Activated naive CD8-positive, alpha-beta T cell (primary cell): ENCODE results near the gene TOX3.

Source experiments
- H3K27ac Mint-ChIP-seq: one replicate; pipeline ENCODE4 v1.8.0; 2021; ENCODE audit warnings: mixed read lengths
- H3K27me3 Mint-ChIP-seq: one replicate; pipeline ENCODE4 v1.8.0; 2021; ENCODE audit warnings: mixed read lengths
- H3K36me3 Mint-ChIP-seq: one replicate; pipeline ENCODE4 v1.8.0; 2021; ENCODE audit warnings: mixed read lengths
- H3K4me1 Mint-ChIP-seq: one replicate; pipeline ENCODE4 v1.8.0; 2021; ENCODE audit warnings: low read depth, mixed read lengths
- H3K4me3 Mint-ChIP-seq: one replicate; pipeline ENCODE4 v1.8.0; 2021; ENCODE audit warnings: mild to moderate bottlenecking, mixed read lengths
- H3K9me3 Mint-ChIP-seq: one replicate; pipeline ENCODE4 v1.8.0; 2021; ENCODE audit warnings: low read depth, mixed read lengths

TOX3 gene

DNA sequence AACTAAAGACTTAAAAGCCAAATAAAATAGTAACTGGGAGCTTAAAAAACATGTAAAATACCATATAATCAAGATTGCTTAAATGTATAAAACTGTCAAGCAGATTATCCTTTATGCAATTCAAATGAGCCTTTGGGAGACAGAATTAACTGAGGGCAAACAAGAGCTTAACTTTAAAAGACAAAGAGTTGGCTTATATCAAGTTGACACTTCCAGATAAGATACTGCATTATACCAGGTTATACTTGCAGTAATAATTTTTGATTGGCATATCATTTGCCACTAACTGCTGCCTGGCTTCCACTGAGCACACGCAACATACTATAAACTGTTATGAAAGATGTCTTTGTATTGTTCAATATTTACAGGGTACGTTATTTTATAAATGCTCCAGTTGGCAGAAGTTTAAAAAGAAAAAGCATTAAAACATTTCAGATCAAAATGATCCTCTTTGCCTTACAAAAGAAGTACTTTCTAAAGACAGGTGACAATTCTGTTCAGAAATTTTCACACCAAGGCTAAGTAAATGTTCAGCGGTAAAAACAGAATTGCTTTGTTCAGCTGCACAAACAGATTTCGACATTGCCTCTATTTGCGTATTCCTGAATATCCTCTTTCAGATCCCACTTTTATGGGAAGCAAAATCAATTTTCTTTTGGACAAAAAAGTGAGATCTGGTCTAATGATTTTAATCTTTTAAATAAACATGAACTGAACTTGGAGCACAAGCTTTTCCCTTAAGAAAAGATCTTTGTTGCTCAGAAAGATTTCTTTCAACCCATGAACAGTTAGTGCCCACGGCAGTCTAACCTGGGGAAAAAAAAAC, 50.7 kb downstream of the TOX3 start:
- no peaks in the 10 kb centered on the region for H3K27me3 Mint-ChIP-seq
- H3K27ac Mint-ChIP-seq, result no peak overlapping the region
- H3K4me1 Mint-ChIP-seq, result no peaks in the 10 kb centered on the region
- H3K36me3 Mint-ChIP-seq, result no peaks in the 10 kb centered on the region
- no peak overlapping the region for H3K4me3 Mint-ChIP-seq
- H3K9me3 Mint-ChIP-seq, result no peaks in the 10 kb centered on the region

DNA sequence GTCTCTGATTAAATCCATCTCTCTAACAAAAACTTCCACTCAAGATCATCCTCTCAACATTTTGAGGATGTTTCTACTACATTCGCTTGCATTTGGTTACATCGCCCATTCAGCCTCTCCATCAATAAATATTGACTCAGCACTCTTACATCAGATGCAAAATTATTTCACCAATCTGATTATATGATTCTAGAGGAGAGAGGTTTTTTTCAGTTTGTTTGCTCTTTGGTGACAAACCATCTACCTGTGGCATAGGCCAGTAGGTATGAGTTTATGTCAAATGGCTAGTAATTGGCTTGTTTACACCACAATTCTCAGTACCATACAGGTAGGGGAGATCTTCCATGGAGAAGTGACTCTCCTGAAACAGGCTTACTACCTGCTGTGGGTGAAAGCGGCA, 52.3 kb downstream of the TOX3 start:
- H3K9me3 Mint-ChIP-seq, result no peaks in the 10 kb centered on the region
- no peaks in the 10 kb centered on the region for H3K27me3 Mint-ChIP-seq
- H3K36me3 Mint-ChIP-seq, result no peaks in the 10 kb centered on the region
- no peak overlapping the region for H3K27ac Mint-ChIP-seq
- no peaks in the 10 kb centered on the region for H3K4me1 Mint-ChIP-seq
- no peak overlapping the region for H3K4me3 Mint-ChIP-seq

DNA sequence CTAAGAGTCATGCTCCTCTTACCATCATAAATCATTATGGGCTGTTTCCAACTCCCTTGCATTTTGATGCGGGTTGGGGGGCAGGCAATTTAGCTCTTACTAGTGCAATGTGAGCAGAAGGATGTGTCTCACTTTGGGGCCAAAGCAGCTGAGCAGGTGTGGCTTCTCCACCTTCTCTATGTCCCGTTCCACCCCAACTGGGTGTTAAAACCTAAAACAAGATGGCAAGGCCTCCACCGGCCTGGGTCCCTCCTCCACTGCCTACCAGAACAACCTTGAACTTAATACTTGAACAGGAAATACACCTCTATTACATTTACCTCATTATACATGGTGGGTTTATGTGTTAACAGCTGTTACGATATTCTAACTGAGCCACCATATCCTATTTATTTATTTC, 52.8 kb downstream of the TOX3 start:
- Mint-ChIP-seq H3K27ac (no peak overlapping the region), H3K4me1 (no peaks in the 10 kb centered on the region), H3K4me3 (no peak overlapping the region), H3K27me3 (no peaks in the 10 kb centered on the region), H3K9me3 (no peaks in the 10 kb centered on the region), H3K36me3 (no peaks in the 10 kb centered on the region)

DNA sequence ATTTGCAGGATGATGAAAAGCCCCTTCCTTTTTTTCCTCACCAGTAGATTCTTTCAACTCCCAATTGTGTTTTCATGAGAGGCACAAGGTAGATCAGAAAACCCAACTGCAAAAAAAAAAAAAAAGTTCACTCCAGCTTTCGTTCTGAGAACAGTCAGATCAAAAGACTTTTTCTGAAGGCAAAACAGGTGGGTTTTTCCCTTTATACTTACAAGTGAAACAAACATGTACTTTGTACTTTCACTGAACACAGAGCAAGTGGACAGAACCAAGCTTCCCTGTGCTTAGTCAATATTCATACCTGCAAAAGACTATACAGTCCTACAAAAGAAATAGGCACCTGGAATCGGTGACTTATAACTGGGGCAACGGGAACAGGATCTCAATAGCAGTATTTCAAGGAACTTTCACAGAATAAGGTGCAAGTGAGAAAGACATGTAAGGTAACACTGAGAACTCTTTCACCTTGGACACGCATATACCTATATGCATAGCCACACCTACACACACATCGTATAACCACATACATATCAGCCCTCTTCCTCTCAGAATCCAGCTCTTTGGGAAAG, 54.1 kb downstream of the TOX3 start:
- H3K4me3 Mint-ChIP-seq, result no peak overlapping the region
- H3K27ac Mint-ChIP-seq, result no peak overlapping the region
- H3K27me3 Mint-ChIP-seq, result no peaks in the 10 kb centered on the region
- no peaks in the 10 kb centered on the region for H3K36me3 Mint-ChIP-seq
- no peaks in the 10 kb centered on the region for H3K4me1 Mint-ChIP-seq
- no peaks in the 10 kb centered on the region for H3K9me3 Mint-ChIP-seq

DNA sequence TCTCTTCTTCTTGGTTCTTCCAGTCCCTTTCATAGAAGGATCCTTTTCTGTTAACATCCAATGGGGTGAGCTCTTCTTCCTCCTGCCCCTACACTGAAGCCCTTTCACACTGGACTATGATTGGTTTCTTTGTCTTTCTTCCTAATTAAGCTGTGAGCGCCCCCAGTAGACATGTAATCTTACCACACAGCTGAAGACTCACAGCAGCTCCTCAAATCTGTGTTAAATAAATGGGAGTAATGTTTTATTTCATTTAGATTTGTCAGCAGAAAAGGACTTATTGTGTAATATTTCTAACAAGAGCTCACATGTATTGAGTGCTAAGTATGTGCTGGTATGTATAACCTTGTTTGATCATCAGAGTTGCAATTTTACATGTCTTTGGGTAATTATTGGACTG, 55.7 kb downstream of the TOX3 start:
- Mint-ChIP-seq H3K4me1 (no peaks in the 10 kb centered on the region), H3K27ac (no peak overlapping the region), H3K4me3 (no peak overlapping the region), H3K36me3 (no peaks in the 10 kb centered on the region), H3K27me3 (no peaks in the 10 kb centered on the region), H3K9me3 (no peaks in the 10 kb centered on the region)

DNA sequence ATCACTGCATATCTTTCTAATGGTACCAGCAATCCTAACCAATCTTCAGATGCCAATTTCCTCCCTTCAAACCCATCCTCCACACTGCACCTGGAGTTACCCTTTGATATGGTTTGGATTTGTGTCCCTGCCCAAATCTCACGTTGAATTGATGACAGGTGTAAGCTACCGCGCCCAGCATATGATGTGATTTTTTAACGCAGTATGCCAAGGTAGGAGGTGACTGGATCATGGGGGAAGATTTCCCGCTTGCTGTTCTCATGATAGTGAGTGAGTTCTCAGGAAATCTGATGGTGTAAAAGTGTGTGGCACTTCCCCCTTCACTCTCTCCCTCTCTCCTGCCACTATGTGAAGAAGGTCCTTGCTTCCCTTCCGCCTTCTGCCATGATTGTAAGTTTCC, 57.0 kb downstream of the TOX3 start:
- H3K9me3 Mint-ChIP-seq, result no peaks in the 10 kb centered on the region

DNA sequence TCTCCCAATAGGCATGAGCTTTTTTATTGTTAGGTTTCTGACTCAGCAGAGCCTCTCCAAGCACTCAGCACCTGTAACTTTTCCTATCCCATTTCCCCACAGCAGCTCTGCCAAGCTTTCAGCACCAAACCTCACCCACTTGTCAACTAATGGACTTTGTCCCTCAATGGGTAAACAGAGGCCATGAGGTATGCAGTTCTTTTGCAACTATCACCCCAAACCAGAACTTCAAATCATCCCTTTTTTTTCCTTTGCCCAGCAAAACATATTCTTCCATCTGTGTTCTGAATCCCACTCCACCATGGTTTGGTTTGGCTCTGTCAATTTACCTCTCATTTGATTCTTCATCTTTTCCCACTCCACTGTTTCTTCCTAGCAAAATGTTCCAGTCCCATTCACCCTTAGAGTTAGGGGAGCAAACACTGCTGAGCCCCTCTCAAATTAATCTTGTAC, 58.1 kb downstream of the TOX3 start:
- H3K4me1 Mint-ChIP-seq, result no peaks in the 10 kb centered on the region
- no peaks in the 10 kb centered on the region for H3K27me3 Mint-ChIP-seq
- no peaks in the 10 kb centered on the region for H3K36me3 Mint-ChIP-seq
- peaks cover 3% of the 10 kb centered on the region for H3K9me3 Mint-ChIP-seq
- no peak overlapping the region for H3K4me3 Mint-ChIP-seq
- no peak overlapping the region for H3K27ac Mint-ChIP-seq

More for the DNA sequence above, 57.0 kb downstream of the TOX3 start:
- H3K4me3 Mint-ChIP-seq, result no peak overlapping the region
- H3K36me3 Mint-ChIP-seq, result no peaks in the 10 kb centered on the region
- no peaks in the 10 kb centered on the region for H3K27me3 Mint-ChIP-seq
- no peak overlapping the region for H3K27ac Mint-ChIP-seq
- H3K4me1 Mint-ChIP-seq, result no peaks in the 10 kb centered on the region

DNA sequence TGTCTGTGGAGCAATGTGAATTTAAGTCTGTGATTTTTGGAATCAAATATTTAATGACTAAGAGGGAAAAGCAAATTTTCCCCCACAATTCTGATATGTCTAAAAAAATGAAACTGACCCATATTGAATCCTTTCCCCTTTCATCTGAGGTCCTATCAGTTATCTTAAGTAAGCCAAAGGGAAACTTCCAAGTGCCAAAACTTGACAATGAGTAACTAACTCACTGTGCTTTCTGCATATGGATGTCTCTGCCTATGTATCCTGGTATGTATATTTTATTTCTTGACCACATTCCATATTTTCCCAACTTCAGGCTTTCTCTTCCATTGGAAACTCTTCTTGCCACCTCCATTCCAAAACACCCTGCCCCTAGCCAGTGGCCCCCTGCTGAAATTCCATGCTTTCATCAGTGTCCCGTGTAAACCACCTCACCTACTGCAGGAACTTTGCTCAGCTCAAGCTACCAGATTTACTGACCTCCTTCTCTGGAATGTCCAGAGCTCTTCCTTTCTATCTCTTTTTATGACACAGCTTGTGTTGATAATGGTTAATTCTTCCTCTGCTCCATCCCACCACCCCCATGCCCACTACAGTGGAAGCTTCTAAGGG, 59.0 kb downstream of the TOX3 start:
- H3K36me3 Mint-ChIP-seq, result no peaks in the 10 kb centered on the region
- peaks cover 3% of the 10 kb centered on the region for H3K27me3 Mint-ChIP-seq
- no peaks in the 10 kb centered on the region for H3K4me1 Mint-ChIP-seq
- no peak overlapping the region for H3K27ac Mint-ChIP-seq
- H3K4me3 Mint-ChIP-seq, result no peak overlapping the region
- peaks cover 7% of the 10 kb centered on the region for H3K9me3 Mint-ChIP-seq

DNA sequence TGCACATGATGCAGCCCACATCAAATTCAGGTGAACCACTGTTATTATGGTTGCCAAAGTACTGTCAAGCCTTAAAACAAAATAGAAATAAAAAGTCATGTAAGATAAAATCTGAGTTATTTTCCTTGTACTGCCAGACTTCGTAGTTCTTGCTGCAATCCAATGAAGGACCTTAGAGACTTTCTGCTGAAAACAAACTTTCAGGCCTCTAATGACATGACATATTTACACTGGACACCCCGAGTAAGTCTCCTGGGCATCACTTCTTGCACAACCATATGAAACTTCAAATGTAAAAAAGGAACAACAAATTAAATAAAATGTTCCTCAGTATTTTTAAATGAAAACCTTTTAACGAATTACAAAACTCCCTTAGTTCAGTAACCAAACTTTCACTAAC, 66.7 kb downstream of the TOX3 start:
- Mint-ChIP-seq H3K9me3 (peaks cover 8% of the 10 kb centered on the region), H3K36me3 (no peaks in the 10 kb centered on the region), H3K4me3 (no peak overlapping the region), H3K27ac (no peak overlapping the region), H3K4me1 (no peaks in the 10 kb centered on the region), H3K27me3 (peaks cover 4% of the 10 kb centered on the region)

DNA sequence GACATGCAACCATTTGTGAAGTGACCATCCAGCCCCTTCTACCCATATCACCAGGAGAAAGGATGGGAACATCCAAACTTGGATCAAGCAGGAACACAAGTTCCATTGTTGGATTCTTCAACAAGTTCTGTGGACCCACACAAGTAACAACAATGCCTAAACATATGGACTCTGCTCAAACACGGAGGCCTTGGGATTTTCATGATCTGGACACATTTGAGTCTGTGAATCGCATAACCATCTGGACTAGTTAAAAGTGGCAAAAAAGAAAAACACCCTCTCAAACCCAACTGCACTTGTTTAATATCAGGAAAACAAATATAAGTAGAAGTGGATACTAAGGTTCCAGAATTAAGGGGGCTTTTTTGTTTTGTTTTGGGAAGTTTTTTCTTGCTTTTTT, 70.8 kb downstream of the TOX3 start:
- no peaks in the 10 kb centered on the region for H3K27me3 Mint-ChIP-seq
- peaks cover 5% of the 10 kb centered on the region for H3K9me3 Mint-ChIP-seq
- no peak overlapping the region for H3K27ac Mint-ChIP-seq
- H3K4me3 Mint-ChIP-seq, result no peak overlapping the region
- no peaks in the 10 kb centered on the region for H3K4me1 Mint-ChIP-seq
- H3K36me3 Mint-ChIP-seq, result no peaks in the 10 kb centered on the region

DNA sequence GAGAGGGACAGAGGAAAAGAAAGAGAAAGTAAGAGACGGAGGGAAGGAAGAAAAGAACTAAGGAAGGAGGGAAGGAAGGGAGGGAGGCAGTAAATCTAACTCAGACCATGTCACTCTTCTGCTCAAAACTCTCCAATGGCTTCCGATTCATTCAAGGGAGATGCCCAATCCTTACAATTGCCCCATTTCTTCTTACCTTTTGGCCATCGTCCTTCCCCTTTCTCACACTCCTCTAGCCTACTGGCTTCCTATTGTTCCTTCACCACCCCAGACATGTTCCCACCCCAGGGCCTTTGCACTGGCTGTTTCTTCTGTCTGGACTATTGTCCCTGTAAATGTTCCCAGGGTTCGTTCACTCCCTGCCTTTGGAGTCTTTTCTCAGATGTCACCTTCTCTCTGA, 72.3 kb downstream of the TOX3 start:
- H3K4me3 Mint-ChIP-seq, result no peak overlapping the region
- no peak overlapping the region for H3K27ac Mint-ChIP-seq
- no peaks in the 10 kb centered on the region for H3K27me3 Mint-ChIP-seq
- peaks cover 5% of the 10 kb centered on the region for H3K9me3 Mint-ChIP-seq
- no peaks in the 10 kb centered on the region for H3K4me1 Mint-ChIP-seq
- no peaks in the 10 kb centered on the region for H3K36me3 Mint-ChIP-seq

DNA sequence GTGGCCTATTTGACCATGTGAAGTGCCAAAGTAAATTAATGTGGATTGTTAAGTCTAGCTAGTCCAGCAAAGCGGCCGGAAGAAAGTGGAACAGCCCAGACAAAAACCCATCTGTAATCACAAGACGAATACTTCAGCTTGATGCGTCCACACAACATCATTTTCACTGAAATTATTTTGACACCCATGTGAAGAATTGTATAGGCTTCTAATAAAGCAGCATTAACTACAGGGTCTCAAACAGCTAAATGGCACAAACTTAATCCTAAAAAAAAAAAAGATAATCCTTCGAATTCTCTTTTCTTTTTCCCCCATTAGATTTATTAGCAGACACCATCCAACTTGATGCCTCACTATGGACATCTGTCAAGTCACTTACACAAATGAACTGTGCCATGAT, 73.8 kb downstream of the TOX3 start:
- no peaks in the 10 kb centered on the region for H3K4me1 Mint-ChIP-seq
- peaks cover 5% of the 10 kb centered on the region for H3K9me3 Mint-ChIP-seq
- no peaks in the 10 kb centered on the region for H3K36me3 Mint-ChIP-seq
- H3K27ac Mint-ChIP-seq, result no peak overlapping the region
- H3K4me3 Mint-ChIP-seq, result no peak overlapping the region
- H3K27me3 Mint-ChIP-seq, result no peaks in the 10 kb centered on the region

DNA sequence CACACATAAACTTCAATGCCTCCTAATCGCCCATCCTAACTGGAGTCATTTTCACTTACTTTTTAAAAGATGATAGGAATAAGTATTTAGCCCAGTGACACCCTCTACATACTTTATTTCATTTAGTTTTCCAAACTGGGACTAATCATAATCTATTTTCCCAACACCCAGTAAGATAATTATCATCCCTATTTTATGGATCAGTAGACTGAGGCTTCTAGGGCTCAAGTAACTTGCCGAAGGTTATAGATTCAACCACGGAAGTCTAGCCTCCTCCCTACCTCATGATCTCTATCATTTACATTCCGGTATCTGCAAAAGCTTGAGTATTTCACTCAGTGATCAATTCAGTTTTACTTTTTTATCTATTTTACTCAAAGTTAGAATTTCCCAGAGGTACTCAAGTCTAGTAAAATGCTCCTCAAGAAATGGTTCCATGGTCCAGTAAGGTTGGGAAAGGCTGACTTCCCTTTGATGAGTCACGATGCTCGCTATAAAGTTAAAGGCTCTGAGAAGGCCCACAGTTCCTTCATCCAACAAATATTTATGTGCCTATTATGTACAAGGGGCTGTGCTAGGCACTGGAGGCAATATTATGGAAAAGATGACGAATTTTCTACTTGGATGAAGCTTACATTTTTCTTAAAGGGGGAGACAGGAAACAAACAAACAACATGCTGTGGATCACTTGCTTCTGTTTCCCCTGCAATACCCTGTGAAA, 75.1 kb downstream of the TOX3 start:
- H3K4me1 Mint-ChIP-seq, result no peaks in the 10 kb centered on the region
- no peaks in the 10 kb centered on the region for H3K27me3 Mint-ChIP-seq
- H3K27ac Mint-ChIP-seq, result no peak overlapping the region

DNA sequence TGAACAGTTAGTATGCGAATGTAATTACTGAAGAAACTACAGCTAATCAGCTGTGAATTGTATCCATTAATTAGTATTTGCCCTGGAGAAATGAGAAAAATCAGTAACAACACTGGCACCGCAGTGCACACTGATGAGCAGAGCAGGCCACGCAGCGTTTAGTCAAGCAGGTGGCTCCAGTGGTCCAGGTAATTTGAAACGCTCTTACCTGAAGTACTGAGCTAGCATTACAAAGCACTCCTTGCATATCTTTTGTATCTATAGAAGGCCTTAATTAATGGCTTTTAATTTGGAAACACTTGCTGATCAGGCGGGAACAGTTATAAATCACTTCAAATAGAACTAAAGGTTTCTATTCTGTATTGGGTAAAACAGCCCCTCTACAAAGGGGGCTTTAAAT, 76.4 kb downstream of the TOX3 start:
- Mint-ChIP-seq H3K27ac (no peak overlapping the region), H3K4me1 (no peaks in the 10 kb centered on the region), H3K9me3 (peaks cover 5% of the 10 kb centered on the region), H3K27me3 (no peaks in the 10 kb centered on the region), H3K4me3 (no peak overlapping the region), H3K36me3 (no peaks in the 10 kb centered on the region)

More for the DNA sequence above, 75.1 kb downstream of the TOX3 start:
- peaks cover 5% of the 10 kb centered on the region for H3K9me3 Mint-ChIP-seq
- H3K36me3 Mint-ChIP-seq, result no peaks in the 10 kb centered on the region
- no peak overlapping the region for H3K4me3 Mint-ChIP-seq

DNA sequence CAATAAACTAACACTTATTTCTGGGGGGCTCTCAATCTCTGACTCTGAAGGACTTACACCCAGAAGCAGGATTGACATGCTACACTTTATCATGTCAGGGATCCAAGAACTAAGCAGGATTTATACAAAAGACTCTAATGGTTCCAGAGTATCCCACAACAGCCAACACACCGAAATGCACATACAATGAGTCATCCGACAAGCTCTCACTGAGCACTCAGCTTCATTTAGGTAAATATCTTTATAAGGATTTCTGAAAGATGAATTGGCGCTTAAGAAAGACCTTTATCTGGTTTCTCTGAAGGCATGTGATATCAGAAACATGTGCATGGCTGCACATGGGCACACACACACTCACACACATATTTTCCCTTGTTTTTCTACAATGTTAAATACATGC, 77.2 kb downstream of the TOX3 start:
- Mint-ChIP-seq H3K27me3 (no peaks in the 10 kb centered on the region), H3K27ac (no peak overlapping the region), H3K4me3 (no peak overlapping the region), H3K36me3 (no peaks in the 10 kb centered on the region), H3K4me1 (no peaks in the 10 kb centered on the region), H3K9me3 (peaks cover 5% of the 10 kb centered on the region)
